Measurements from ENCODE around the gene DAPK1.

DAPK1 gene

GRCh38 chr9:87465816-87466215 is 31.9 kb upstream of the DAPK1 start:
- TF ChIP-seq EZH2 (optimal IDR thresholded peaks at IDR 0.05; ENCODE audit: low read depth, low read length) = no peak
- no peak for TF ChIP-seq EZH2phosphoT487 (IDR thresholded peaks at IDR 0.05; ENCODE audit: low read length)
- H3K79me2 ChIP-seq (ENCODE audit: low read length) = no peaks in the 10 kb centered on the region
- no peaks in the 10 kb centered on the region for H3K9me2 ChIP-seq (replicated peaks; ENCODE audit: insufficient read depth, low read length)
- H3K9me3 ChIP-seq (replicated peaks; ENCODE audit: insufficient read depth, low read length) = no peaks in the 10 kb centered on the region
- no peak overlapping the region for H3K27ac ChIP-seq (ENCODE audit: low read length)
- H3K4me1 ChIP-seq (ENCODE audit: low read length) = peaks cover 11% of the 10 kb centered on the region
- no peak overlapping the region for H3K4me3 ChIP-seq (ENCODE audit: low read length)
- no peaks in the 10 kb centered on the region for H3K36me3 ChIP-seq (replicated peaks; ENCODE audit: insufficient read depth, low read length)
- H2AFZ ChIP-seq (ENCODE audit: low read length) = no peak overlapping the region
- DNase-seq = no peak
- no peak overlapping the region for H3K4me2 ChIP-seq (ENCODE audit: low read depth, low read length)
- no peak overlapping the region for H3K9ac ChIP-seq (ENCODE audit: low read length)
- no peaks in the 10 kb centered on the region for H3K27me3 ChIP-seq (replicated peaks; ENCODE audit: insufficient read depth, low read length)
- no peaks in the 10 kb centered on the region for H3F3A ChIP-seq (ENCODE audit: insufficient read depth, low read length)
- H4K20me1 ChIP-seq (ENCODE audit: insufficient read depth, low read length) = no peaks in the 10 kb centered on the region

DNA sequence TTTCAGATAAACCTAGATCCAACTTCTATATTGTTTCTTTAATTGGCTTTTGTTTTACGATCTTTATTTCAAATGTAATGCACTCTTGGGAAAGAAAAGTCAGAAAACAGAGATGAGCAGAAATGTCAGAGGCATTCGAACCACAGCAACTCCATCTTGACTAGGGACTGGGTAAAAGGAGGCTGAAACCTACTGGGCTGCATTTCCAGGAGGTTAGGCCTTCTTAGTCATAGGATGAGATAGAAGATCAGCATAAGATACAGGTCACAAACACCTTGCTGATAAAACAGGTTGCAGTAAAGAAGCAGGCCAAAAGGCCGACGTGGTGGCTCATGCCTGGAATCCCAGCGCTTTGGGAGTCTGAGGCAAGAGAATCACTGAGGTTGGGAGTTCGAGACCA is 30.5 kb upstream of the DAPK1 start:
- H3K79me2 ChIP-seq (ENCODE audit: low read length) = no peaks in the 10 kb centered on the region
- H3K27me3 ChIP-seq (replicated peaks; ENCODE audit: insufficient read depth, low read length) = no peaks in the 10 kb centered on the region
- H3K9me3 ChIP-seq (replicated peaks; ENCODE audit: insufficient read depth, low read length) = no peaks in the 10 kb centered on the region
- H2AFZ ChIP-seq (ENCODE audit: low read length) = no peak overlapping the region
- H3K9ac ChIP-seq (ENCODE audit: low read length) = no peak overlapping the region
- H3K4me1 ChIP-seq (ENCODE audit: low read length) = peaks cover 11% of the 10 kb centered on the region
- H3K36me3 ChIP-seq (replicated peaks; ENCODE audit: insufficient read depth, low read length) = no peaks in the 10 kb centered on the region
- no peak overlapping the region for H3K4me3 ChIP-seq (ENCODE audit: low read length)
- no peak overlapping the region for H3K27ac ChIP-seq (ENCODE audit: low read length)
- no peak overlapping the region for H3K4me2 ChIP-seq (ENCODE audit: low read depth, low read length)
- H4K20me1 ChIP-seq (ENCODE audit: insufficient read depth, low read length) = no peaks in the 10 kb centered on the region
- no peaks in the 10 kb centered on the region for H3F3A ChIP-seq (ENCODE audit: insufficient read depth, low read length)
- no peaks in the 10 kb centered on the region for H3K9me2 ChIP-seq (replicated peaks; ENCODE audit: insufficient read depth, low read length)
- no peak for DNase-seq
- TF ChIP-seq, protein P1, sequence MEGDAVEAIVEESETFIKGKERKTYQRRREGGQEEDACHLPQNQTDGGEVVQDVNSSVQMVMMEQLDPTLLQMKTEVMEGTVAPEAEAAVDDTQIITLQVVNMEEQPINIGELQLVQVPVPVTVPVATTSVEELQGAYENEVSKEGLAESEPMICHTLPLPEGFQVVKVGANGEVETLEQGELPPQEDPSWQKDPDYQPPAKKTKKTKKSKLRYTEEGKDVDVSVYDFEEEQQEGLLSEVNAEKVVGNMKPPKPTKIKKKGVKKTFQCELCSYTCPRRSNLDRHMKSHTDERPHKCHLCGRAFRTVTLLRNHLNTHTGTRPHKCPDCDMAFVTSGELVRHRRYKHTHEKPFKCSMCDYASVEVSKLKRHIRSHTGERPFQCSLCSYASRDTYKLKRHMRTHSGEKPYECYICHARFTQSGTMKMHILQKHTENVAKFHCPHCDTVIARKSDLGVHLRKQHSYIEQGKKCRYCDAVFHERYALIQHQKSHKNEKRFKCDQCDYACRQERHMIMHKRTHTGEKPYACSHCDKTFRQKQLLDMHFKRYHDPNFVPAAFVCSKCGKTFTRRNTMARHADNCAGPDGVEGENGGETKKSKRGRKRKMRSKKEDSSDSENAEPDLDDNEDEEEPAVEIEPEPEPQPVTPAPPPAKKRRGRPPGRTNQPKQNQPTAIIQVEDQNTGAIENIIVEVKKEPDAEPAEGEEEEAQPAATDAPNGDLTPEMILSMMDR (IDR thresholded peaks at IDR 0.05; ENCODE audit: low read length) = no peak
- TF ChIP-seq EZH2 (optimal IDR thresholded peaks at IDR 0.05; ENCODE audit: low read depth, low read length) (no peak), EZH2phosphoT487 (IDR thresholded peaks at IDR 0.05; ENCODE audit: low read length) (no peak)

DNA sequence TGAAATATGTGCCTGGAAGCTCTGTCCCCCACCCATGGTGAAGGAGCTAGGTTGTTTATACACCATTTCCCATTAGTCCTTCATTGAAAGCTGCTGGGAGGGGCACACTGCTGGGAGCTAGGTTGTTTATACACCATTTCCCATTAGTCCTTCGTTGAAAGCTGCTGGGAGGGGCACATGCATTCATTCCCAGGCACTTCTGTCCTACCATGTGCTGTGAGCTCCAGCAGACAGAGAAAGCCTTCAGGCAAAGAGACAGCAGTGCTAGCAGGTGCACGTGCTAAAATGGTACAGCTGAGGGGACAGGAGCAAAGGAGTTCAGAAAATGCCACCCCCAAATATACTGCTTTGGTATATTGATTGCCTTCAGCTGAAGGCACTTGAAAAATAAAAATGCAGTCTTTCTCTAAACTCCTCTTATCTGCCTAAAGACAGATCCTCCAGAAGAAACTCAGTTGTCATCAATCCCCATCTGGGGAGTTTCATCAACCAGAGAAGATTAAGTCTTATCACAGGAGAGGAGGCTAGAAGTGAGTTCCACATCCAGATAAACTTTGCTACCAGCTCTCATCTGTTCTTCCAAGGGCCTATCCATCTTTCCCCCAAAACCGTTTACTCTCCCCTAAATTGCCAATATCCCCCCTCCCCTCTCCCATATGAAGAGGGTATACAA is 27.7 kb upstream of the DAPK1 start:
- no peak overlapping the region for H3K4me3 ChIP-seq (ENCODE audit: low read length)
- no peak for TF ChIP-seq EZH2 (optimal IDR thresholded peaks at IDR 0.05; ENCODE audit: low read depth, low read length)
- no peak for TF ChIP-seq EZH2phosphoT487 (IDR thresholded peaks at IDR 0.05; ENCODE audit: low read length)
- TF ChIP-seq, protein P1 (IDR thresholded peaks at IDR 0.05; ENCODE audit: low read length) = no peak

GRCh38 chr9:87471746-87472145 is 25.9 kb upstream of the DAPK1 start:
- Histone ChIP-seq H3K4me1 (ENCODE audit: low read length) (no peaks in the 10 kb centered on the region), H3K79me2 (ENCODE audit: low read length) (no peaks in the 10 kb centered on the region), H3K9me2 (replicated peaks; ENCODE audit: insufficient read depth, low read length) (no peaks in the 10 kb centered on the region), H2AFZ (ENCODE audit: low read length) (no peak overlapping the region), H3K9ac (ENCODE audit: low read length) (no peak overlapping the region), H3K27ac (ENCODE audit: low read length) (no peak overlapping the region), H3K9me3 (replicated peaks; ENCODE audit: insufficient read depth, low read length) (no peaks in the 10 kb centered on the region), H3K4me2 (ENCODE audit: low read depth, low read length) (no peak overlapping the region), H3K36me3 (replicated peaks; ENCODE audit: insufficient read depth, low read length) (no peaks in the 10 kb centered on the region), H4K20me1 (ENCODE audit: insufficient read depth, low read length) (no peaks in the 10 kb centered on the region), H3K27me3 (replicated peaks; ENCODE audit: insufficient read depth, low read length) (no peaks in the 10 kb centered on the region), H3K4me3 (ENCODE audit: low read length) (no peak overlapping the region), H3F3A (ENCODE audit: insufficient read depth, low read length) (no peaks in the 10 kb centered on the region)
- TF ChIP-seq, protein P1 (IDR thresholded peaks at IDR 0.05; ENCODE audit: low read length) = no peak
- no peak for TF ChIP-seq EZH2 (optimal IDR thresholded peaks at IDR 0.05; ENCODE audit: low read depth, low read length)
- TF ChIP-seq EZH2phosphoT487 (IDR thresholded peaks at IDR 0.05; ENCODE audit: low read length) = no peak
- no peak for DNase-seq

More for the DNA sequence above, 27.7 kb upstream of the DAPK1 start:
- H3K9me2 ChIP-seq (replicated peaks; ENCODE audit: insufficient read depth, low read length) = no peaks in the 10 kb centered on the region
- H2AFZ ChIP-seq (ENCODE audit: low read length) = no peak overlapping the region
- no peaks in the 10 kb centered on the region for H3K36me3 ChIP-seq (replicated peaks; ENCODE audit: insufficient read depth, low read length)
- no peaks in the 10 kb centered on the region for H3K27me3 ChIP-seq (replicated peaks; ENCODE audit: insufficient read depth, low read length)
- H3K9me3 ChIP-seq (replicated peaks; ENCODE audit: insufficient read depth, low read length) = no peaks in the 10 kb centered on the region
- H3K27ac ChIP-seq (ENCODE audit: low read length) = no peak overlapping the region
- H3K9ac ChIP-seq (ENCODE audit: low read length) = no peak overlapping the region
- H3K4me2 ChIP-seq (ENCODE audit: low read depth, low read length) = no peak overlapping the region
- no peak for DNase-seq
- H4K20me1 ChIP-seq (ENCODE audit: insufficient read depth, low read length) = no peaks in the 10 kb centered on the region
- H3F3A ChIP-seq (ENCODE audit: insufficient read depth, low read length) = no peaks in the 10 kb centered on the region
- no peaks in the 10 kb centered on the region for H3K79me2 ChIP-seq (ENCODE audit: low read length)
- H3K4me1 ChIP-seq (ENCODE audit: low read length) = 0 out of 2 replicates have a peak, but pooled peaks cover under 1% of the 10 kb centered on the region
